ENCODE results near the gene PHLDA2.

The PHLDA2 gene

DNA sequence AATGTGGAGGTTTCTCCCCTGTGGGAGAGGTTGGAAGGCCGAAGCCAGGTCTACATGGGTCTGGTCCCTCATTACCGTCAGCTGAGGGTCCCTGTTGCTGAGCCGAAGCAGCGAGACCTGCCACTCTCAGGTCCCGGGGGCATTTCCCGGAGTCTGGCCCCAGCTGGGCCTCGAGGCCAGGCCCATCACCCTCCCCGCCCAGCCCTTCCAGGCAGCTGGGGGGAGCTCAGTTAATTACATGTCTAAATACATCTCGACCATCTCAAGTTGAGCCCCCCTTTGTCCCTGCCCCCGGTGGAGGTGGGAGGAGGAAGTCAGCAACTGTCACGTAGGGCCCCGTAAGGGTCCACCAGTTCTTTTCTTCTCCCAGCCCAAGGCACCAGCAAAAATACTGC is 47.2 kb downstream of the PHLDA2 start:
- no peaks in the 10 kb centered on the region for H3K79me2 ChIP-seq
- H3K4me2 ChIP-seq (ENCODE audit: low read length), result no peak overlapping the region
- H3K27me3 ChIP-seq (ENCODE audit: control insufficient read depth, insufficient read depth, low read length), result no peaks in the 10 kb centered on the region
- H3K4me1 ChIP-seq, result no peaks in the 10 kb centered on the region
- no peak overlapping the region for H3K27ac ChIP-seq
- no peak overlapping the region for H3K9ac ChIP-seq
- no peaks in the 10 kb centered on the region for H3K9me3 ChIP-seq (ENCODE audit: control insufficient read depth, low read length)
- no peak overlapping the region for H3K4me3 ChIP-seq (ENCODE audit: low read depth, low read length)
- no peaks in the 10 kb centered on the region for H3K36me3 ChIP-seq (ENCODE audit: control insufficient read depth, insufficient read depth, low read length)
- TF ChIP-seq, protein P1, sequence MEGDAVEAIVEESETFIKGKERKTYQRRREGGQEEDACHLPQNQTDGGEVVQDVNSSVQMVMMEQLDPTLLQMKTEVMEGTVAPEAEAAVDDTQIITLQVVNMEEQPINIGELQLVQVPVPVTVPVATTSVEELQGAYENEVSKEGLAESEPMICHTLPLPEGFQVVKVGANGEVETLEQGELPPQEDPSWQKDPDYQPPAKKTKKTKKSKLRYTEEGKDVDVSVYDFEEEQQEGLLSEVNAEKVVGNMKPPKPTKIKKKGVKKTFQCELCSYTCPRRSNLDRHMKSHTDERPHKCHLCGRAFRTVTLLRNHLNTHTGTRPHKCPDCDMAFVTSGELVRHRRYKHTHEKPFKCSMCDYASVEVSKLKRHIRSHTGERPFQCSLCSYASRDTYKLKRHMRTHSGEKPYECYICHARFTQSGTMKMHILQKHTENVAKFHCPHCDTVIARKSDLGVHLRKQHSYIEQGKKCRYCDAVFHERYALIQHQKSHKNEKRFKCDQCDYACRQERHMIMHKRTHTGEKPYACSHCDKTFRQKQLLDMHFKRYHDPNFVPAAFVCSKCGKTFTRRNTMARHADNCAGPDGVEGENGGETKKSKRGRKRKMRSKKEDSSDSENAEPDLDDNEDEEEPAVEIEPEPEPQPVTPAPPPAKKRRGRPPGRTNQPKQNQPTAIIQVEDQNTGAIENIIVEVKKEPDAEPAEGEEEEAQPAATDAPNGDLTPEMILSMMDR (IDR thresholded peaks at IDR 0.05), result no peak
- H2AFZ ChIP-seq, result no peak overlapping the region

DNA sequence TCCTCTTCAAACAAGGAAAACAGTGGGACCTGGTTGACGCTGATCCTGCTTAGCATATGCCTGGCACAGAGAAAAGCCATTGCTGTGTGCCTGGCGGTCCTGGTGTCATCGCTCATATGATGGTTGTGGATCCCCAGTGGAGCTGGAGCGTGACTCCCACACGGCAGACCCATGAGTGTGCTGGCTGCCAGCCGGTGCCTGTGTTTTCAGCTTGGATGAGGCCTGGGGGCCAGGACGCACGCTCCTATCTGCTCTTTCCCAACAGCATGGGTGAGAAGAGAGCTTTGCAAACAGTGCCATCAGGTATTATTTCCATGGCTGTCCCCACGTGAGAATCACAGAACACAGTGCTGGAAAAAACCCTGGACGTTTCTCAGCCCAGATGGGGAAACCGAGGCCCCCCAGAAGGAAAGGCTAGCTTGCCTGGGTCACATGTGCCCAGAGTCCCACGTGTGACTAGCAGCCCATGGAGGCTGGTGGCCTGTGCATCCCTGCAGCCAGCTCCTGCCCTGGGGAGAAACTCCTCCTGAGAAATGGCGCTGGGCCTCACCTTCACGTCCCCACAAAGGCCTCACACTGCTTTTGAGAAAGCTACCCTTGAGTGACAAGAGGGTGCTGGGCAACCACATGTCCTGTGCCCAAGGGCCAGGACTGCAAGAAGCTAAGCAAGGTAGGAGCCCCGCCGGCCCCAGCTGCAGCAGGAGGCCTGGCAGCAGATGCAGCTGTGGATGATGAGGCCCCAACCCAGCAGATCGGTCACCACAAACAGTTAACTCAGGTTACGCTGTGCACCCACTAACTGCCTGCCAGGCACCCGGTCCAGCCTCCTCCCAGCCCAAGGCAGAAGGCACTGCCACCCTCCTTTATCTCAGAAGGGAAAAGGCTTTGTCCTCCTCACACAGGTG is 47.9 kb downstream of the PHLDA2 start:
- H3K4me1 ChIP-seq, result no peaks in the 10 kb centered on the region
- no peaks in the 10 kb centered on the region for H3K79me2 ChIP-seq
- TF ChIP-seq, protein P1 (IDR thresholded peaks at IDR 0.05), result no peak
- H3K36me3 ChIP-seq (ENCODE audit: control insufficient read depth, insufficient read depth, low read length), result no peaks in the 10 kb centered on the region
- no peaks in the 10 kb centered on the region for H3K27me3 ChIP-seq (ENCODE audit: control insufficient read depth, insufficient read depth, low read length)
- H3K9ac ChIP-seq, result no peak overlapping the region
- no peak overlapping the region for H2AFZ ChIP-seq
- H3K4me2 ChIP-seq (ENCODE audit: low read length), result no peak overlapping the region
- H3K27ac ChIP-seq, result no peak overlapping the region
- H3K9me3 ChIP-seq (ENCODE audit: control insufficient read depth, low read length), result no peaks in the 10 kb centered on the region
- H3K4me3 ChIP-seq (ENCODE audit: low read depth, low read length), result no peak overlapping the region

DNA sequence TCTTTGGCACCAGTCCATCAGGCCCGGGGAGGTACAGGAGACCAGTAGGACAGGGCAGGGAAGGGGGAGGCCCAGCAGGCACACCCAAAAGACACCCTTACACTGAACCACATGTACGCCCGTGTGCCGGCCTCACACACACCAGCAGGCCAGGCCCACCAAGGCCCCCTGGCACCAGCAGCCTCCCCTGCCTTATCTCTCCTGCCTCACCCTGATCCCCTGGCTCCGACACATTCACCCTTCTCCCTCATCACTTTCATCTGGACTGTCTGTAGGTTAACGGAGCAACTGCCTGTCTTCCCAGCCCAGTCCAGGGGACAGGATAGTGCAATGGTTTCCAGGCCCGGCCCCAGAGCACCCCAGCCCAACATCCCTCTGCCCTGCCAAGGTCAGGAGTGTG is 48.6 kb downstream of the PHLDA2 start:
- no peaks in the 10 kb centered on the region for H3K79me2 ChIP-seq
- H3K27ac ChIP-seq, result no peak overlapping the region
- H3K27me3 ChIP-seq (ENCODE audit: control insufficient read depth, insufficient read depth, low read length), result no peaks in the 10 kb centered on the region
- H3K4me1 ChIP-seq, result no peaks in the 10 kb centered on the region
- H3K36me3 ChIP-seq (ENCODE audit: control insufficient read depth, insufficient read depth, low read length), result no peaks in the 10 kb centered on the region
- no peaks in the 10 kb centered on the region for H3K9me3 ChIP-seq (ENCODE audit: control insufficient read depth, low read length)
- H3K9ac ChIP-seq, result no peak overlapping the region
- TF ChIP-seq, protein P1 (IDR thresholded peaks at IDR 0.05), result no peak
- H3K4me3 ChIP-seq (ENCODE audit: low read depth, low read length), result no peak overlapping the region
- H3K4me2 ChIP-seq (ENCODE audit: low read length), result no peak overlapping the region
- H2AFZ ChIP-seq, result no peak overlapping the region

DNA sequence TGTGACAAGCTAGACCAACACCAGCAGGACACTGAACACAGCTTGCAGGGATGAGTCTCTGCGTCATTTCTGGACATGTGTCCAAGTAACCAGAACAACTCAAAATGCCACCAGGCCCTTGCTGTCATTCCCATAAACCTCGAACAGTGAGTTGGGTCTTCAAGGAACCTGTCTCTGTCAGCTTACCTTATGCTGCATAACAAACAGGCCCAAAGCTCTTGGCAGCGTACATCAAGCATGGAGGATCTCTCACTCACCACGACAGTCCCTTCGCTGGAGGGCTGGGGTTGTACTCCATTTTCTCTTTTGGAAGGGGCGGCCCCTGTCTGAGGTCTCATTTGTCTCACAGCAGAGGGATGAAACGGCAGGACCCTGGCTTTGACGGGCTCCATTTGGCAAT is 50.4 kb downstream of the PHLDA2 start:
- Histone ChIP-seq H3K27me3 (ENCODE audit: control insufficient read depth, insufficient read depth, low read length) (no peaks in the 10 kb centered on the region), H3K9me3 (ENCODE audit: control insufficient read depth, low read length) (no peaks in the 10 kb centered on the region), H3K4me2 (ENCODE audit: low read length) (no peak overlapping the region), H3K4me1 (no peaks in the 10 kb centered on the region), H3K27ac (no peak overlapping the region), H2AFZ (no peak overlapping the region), H3K79me2 (no peaks in the 10 kb centered on the region), H3K36me3 (ENCODE audit: control insufficient read depth, insufficient read depth, low read length) (no peaks in the 10 kb centered on the region), H3K9ac (no peak overlapping the region), H3K4me3 (ENCODE audit: low read depth, low read length) (no peak overlapping the region)
- TF ChIP-seq, protein P1 (IDR thresholded peaks at IDR 0.05), result no peak

Measured in parathyroid adenoma (tissue), 2 donors.